GM19467 (cell line): ENCODE measurements around the gene ANKRD42.
"Not testable (repeated sequence)": the region's sequence is repeated elsewhere in the genome, so short reads cannot be mapped to it uniquely, and the experiment has no call there.

Experiments
- ATAC-seq: cut with Tn5 transposase; IDR thresholded peaks from one replicate; pipeline ENCODE4 v1.9.1; 2021; ENCODE audit warnings: mild to moderate bottlenecking, moderate library complexity; ENCODE audit not compliant: unreplicated experiment

The ANKRD42 gene

DNA sequence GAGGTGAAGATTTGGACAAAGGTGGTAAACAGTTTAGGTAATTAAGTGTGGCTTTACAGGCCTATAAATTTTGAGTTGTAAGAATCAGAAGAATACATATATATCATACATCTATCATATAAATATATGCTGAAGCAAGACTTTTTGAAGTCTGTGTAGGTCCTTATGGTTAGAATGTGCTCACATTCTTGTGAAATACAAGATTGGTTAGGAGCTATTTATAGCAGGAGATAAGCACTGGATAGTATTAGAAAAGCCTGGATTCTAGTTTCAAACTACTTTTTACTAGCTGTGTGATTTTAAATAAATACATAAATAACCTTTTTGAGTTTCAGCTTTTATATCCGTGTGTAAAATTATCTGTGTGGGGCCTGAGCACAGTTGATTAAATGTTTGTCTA is 42.3 kb downstream of the ANKRD42 start:
- ATAC-seq = no peak

GRCh38 chr11:83238111-83238510 is 44.6 kb downstream of the ANKRD42 start:
- no peak for ATAC-seq

GRCh38 chr11:83241291-83241946 is 47.9 kb downstream of the ANKRD42 start:
- ATAC-seq = no peak

GRCh38 chr11:83249445-83249844 is 55.9 kb downstream of the ANKRD42 start:
- no peak for ATAC-seq

DNA sequence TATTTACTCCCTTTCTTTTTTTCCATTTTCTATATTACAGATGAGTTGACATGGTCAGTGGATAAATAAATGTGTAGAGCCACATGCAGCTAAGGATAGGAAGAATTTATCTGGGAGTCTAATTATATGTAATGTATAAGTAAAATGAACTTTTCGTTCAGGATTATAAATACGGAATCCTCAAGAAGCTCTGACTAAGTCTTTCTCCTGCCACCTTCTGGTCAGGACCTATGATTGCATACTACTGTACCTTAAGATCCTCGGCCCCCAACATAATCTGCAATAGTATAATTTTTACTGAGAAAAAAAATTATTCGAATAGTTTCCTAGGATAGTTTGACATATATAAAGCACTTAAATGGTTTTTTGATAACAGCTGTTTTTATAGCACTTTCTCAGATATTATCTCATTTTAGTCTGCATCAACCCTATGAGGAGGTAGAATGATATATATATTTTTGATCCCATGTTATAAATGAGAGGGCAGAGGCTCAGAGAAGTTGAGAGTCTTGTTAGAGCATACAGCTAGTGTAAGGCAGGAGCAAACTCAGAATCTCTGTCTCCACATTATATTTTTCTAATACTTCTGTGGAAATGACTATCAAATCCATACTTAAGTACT is 56.6 kb downstream of the ANKRD42 start:
- peak; percentile 54 for ATAC-seq

GRCh38 chr11:83252266-83252665 is 58.8 kb downstream of the ANKRD42 start:
- ATAC-seq = no peak

- ATAC-seq = no peak
Measured at GRCh38 chr11:83252941-83253340, 59.4 kb downstream of the ANKRD42 start.

- ATAC-seq = no peak
Measured at GRCh38 chr11:83255366-83255765, 61.9 kb downstream of the ANKRD42 start.

- ATAC-seq = no peak
Measured at GRCh38 chr11:83256602-83257340, 63.3 kb downstream of the ANKRD42 start.

GRCh38 chr11:83257761-83258168 is 64.3 kb downstream of the ANKRD42 start:
- no peak for ATAC-seq

DNA sequence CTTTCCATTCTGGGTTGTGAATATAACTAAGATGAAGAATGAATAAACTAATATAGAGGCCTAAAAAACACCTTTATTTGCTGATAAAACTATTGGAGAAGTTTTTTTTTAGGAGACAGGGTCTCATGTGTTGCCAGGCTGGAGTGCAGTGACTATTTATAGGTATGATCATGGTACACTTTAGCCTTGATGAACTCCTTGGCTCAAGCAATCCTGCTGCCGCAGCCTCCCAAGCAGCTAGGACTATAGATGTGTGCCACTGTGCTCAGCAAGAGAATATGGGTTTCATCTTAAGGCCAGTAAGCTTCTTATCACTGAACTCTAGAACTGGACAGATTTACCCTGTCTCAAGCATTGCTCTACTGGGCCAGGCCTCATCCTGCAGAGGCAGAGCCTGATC is 66.0 kb downstream of the ANKRD42 start:
- ATAC-seq = no peak

DNA sequence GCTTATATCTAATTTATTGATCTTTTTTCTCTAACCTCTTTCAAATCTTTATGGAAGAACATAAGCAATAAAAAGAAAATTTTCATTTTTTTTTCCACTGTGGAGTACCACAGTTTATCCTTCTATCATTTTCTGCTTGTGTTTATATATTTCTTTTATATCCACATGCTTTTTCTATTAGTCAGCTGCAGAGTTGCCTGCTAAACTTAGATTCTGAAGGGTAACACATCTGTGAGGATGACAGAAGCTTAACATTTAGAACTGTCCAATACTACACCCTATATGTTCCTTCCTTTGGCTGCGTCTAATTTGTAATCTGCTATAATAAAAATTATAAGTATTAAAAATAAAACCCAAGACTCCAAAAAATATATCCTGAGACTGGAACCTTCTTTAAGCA is 71.8 kb downstream of the ANKRD42 start:
- no peak for ATAC-seq

- not testable (repeated sequence) for ATAC-seq
Measured at GRCh38 chr11:83269080-83269479, 75.6 kb downstream of the ANKRD42 start.

GRCh38 chr11:83271734-83272133 is 78.2 kb downstream of the ANKRD42 start:
- not testable (repeated sequence) for ATAC-seq

DNA sequence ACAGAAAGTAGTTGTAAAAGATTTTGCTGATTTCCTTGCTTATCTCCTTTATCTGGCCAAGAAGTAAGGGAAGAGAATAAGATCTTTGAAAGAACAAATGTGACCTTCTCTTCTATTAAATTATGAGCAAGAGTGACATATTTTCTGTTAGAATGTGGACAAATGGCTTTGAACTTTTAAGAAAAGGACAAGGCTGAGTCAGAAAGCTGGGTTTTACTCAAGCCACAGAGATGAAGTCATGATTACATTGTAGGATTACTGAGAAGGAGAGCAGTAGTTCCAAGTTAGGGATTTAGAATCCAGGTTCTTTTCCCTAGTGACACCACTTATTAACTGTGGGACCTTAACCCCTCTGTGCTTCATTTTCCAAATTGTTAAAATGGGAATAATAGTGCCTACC is 79.1 kb downstream of the ANKRD42 start:
- ATAC-seq = no peak

DNA sequence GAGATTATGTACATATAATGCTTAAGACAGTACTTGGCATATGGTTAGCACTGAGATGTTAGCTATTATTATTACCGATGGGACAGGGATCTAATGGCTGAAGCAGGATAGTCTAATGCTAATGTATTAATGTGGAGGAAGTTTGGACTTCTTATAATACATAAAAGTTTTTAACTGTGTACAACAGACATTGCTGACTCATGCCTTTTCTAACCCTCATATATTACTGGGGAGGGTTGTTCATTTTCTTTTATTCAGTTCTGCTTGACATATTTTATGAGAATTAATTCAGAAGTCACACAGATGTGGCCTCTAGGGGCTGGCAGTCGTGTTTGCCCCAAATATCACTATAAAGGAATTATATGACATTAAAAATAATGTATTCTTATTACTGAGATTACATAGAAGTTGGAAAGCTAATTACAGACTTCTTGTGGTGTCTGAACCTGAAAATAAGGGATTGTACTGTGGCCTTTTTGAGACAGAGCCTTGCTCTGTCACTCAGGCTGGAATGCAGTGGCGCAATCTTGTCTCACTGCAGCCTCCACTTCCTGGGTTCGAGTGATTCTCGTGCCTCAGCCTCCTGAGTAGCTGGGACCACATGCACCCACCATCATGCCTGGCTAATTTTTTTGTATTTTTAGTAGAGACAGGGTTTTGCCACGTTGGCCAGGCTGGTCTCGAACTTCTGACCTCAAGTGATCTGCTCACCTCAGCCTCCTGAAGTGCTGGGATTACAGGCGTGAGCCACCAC is 82.6 kb downstream of the ANKRD42 start:
- ATAC-seq = no peak

DNA sequence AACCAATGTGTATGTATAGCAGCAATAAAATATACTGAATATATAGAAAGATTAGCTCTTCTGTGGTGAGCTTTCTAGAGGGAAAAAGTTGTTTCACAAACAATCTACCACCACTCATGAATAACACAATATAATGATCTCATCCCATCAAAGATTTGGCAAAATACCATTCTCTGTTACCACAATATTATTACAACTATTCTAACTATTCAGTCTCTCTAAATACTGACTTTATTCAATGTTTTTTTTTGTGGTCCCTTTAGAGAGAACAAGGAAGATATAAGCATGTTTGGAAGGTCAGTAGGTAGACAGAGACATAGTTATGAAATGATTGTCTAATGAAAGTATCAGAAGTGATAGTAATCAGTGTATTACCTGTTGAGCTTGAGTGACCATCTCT is 84.8 kb downstream of the ANKRD42 start:
- no peak for ATAC-seq

DNA sequence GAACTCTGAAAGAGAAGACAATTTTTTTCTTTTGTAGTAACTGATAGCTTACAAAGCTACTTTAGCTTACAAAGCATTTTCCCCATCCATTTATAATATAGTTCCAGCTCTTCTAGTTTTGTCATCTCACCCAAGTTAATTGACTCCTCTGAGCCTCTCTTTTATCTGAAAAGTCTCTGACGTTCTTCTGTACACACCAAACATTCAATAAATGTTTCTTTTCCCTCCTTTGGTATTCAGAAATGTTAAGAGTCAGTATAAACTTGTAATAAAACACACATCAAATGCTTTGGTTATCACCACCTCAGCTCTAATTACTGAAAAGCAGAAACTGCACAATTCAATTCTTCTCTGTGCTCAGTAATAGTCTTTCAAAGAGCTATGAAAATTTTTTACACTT is 86.7 kb downstream of the ANKRD42 start:
- ATAC-seq = no peak

DNA sequence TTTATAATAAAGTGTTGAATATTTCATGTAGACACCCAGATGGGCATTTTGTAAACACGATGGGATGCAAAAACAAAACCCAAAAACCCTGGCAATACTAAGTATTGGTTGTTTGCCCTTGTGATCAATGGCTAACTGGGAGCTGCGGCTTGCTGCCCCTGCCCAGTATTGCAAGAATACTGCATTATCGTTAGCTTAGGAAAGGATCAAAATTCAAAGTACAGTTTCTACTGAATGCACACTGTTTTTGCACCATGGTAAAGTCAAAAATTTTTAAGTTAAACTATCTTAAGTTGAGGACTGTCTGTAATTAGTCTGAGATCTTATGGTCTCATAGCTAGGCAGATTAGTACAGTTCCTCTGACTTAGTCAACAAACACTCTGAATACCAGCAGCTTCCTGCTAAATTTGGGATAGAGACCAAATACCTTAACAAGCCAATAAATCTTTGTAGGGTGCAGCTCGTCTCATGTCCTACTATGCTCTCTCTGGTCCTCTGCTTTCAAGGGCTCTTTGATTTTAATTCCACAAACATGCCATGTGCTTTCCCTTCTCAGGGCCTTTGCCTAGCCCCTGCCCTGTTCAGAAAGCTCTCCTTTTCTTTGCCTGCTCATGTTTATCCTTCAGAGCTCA is 88.7 kb downstream of the ANKRD42 start:
- no peak for ATAC-seq

DNA sequence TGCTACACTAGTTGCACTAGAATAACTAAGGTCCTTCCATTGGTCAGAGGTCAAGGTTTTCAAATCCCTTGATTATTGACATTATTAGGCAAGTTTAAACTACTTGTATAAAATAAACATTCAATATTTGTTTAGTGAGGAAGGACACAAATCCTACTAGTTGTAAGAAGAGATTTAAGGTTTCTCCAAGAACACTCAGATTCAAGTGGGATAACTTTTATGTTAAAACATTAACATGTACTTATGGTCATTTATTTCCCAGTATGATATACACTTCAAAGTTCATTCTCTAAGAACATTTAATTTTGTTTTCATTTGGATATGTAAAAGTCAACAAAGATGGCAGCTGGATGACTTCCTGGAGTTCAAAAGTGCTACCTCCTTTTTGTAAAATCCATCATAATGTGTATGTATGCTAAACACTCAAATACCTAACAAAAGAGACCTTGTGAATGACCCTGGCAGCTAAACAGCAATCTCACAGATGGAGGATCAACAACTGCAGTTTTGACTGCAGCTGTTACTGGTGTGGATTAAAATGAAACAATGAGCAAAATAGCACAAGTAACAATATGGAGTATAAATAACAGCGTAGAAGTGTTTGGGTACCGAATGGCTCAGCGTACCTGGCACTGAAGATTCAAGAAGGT is 91.1 kb downstream of the ANKRD42 start:
- ATAC-seq = no peak
